Measurements from ENCODE around the gene ZNF75A.
A peak's percentile ranks its signal among the peaks of the same experiment; 100 is the strongest.

Gene ZNF75A

GRCh38 chr16:3266873-3267537 lies 38.3 kb upstream of the ZNF75A start (continued):
- TF ChIP-seq ZSCAN4 (tag by site-specific recombination; IDR thresholded peaks at IDR 0.05): peak; percentile 83
- TF ChIP-seq ZBTB11 (tag by site-specific recombination; conservative IDR thresholded peaks at IDR 0.05; ENCODE audit: low read depth): no peak
- no peak for TF ChIP-seq RBAK (tag by site-specific recombination; IDR thresholded peaks at IDR 0.05)

- CTCF ChIA-PET: interaction anchor here (2.1 to 3.0 kb wide), 2 partner anchors 9 to 14 kb away, joined by 25 to 35 read pairs; partner anchors contain the start of gene ZNF263
- POLR2A ChIA-PET: interaction anchor here (0.6 to 2.8 kb wide), 2 partner anchors 14 to 39 kb away, joined by 3 to 16 read pairs; partner anchors contain the start of gene ZNF263
- Histone ChIP-seq H3K36me3 (ENCODE audit: control insufficient read depth in 2 of 2, insufficient read depth in 1 of 2, low read length in 2 of 2) (no peaks in the 10 kb centered on the region), H3K9me3 (ENCODE audit: control insufficient read depth, insufficient read depth, low read depth, low read length) (no peaks in the 10 kb centered on the region), H3K4me3 (ENCODE audit: low read depth, low read length) (no peak overlapping the region), H3K27ac (ENCODE audit: extremely low read depth, low read depth, low read length) (no peak overlapping the region), H3K4me1 (ENCODE audit: control insufficient read depth, insufficient read depth, low read length) (no peaks in the 10 kb centered on the region)
- TF ChIP-seq ZNF239 (tag by site-specific recombination; IDR thresholded peaks at IDR 0.05) (no peak), ZNF404 (tag by site-specific recombination; IDR thresholded peaks at IDR 0.05) (no peak), ZNF701 (tag by site-specific recombination; IDR thresholded peaks at IDR 0.05) (no peak), ZNF596 (tag by site-specific recombination; IDR thresholded peaks at IDR 0.05) (no peak), ZNF140 (tag by site-specific recombination; IDR thresholded peaks at IDR 0.05) (no peak), KLF8 (tag by site-specific recombination; IDR thresholded peaks at IDR 0.05) (no peak), ZNF184 (tag by site-specific recombination; IDR thresholded peaks at IDR 0.05) (no peak), ZNF362 (tag by site-specific recombination; IDR thresholded peaks at IDR 0.05) (no peak), ZNF626 (tag by site-specific recombination; IDR thresholded peaks at IDR 0.05) (no peak), ZNF792 (tag by site-specific recombination; IDR thresholded peaks at IDR 0.05) (no peak), ZBTB21 (tag by site-specific recombination; IDR thresholded peaks at IDR 0.05) (no peak), ZNF449 (tag by site-specific recombination; IDR thresholded peaks at IDR 0.05) (no peak)
- TF ChIP-seq, protein P1, sequence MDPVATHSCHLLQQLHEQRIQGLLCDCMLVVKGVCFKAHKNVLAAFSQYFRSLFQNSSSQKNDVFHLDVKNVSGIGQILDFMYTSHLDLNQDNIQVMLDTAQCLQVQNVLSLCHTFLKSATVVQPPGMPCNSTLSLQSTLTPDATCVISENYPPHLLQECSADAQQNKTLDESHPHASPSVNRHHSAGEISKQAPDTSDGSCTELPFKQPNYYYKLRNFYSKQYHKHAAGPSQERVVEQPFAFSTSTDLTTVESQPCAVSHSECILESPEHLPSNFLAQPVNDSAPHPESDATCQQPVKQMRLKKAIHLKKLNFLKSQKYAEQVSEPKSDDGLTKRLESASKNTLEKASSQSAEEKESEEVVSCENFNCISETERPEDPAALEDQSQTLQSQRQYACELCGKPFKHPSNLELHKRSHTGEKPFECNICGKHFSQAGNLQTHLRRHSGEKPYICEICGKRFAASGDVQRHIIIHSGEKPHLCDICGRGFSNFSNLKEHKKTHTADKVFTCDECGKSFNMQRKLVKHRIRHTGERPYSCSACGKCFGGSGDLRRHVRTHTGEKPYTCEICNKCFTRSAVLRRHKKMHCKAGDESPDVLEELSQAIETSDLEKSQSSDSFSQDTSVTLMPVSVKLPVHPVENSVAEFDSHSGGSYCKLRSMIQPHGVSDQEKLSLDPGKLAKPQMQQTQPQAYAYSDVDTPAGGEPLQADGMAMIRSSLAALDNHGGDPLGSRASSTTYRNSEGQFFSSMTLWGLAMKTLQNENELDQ (tag by site-specific recombination; IDR thresholded peaks at IDR 0.05; ENCODE audit: low read depth): no peak
- TF ChIP-seq, protein P2, sequence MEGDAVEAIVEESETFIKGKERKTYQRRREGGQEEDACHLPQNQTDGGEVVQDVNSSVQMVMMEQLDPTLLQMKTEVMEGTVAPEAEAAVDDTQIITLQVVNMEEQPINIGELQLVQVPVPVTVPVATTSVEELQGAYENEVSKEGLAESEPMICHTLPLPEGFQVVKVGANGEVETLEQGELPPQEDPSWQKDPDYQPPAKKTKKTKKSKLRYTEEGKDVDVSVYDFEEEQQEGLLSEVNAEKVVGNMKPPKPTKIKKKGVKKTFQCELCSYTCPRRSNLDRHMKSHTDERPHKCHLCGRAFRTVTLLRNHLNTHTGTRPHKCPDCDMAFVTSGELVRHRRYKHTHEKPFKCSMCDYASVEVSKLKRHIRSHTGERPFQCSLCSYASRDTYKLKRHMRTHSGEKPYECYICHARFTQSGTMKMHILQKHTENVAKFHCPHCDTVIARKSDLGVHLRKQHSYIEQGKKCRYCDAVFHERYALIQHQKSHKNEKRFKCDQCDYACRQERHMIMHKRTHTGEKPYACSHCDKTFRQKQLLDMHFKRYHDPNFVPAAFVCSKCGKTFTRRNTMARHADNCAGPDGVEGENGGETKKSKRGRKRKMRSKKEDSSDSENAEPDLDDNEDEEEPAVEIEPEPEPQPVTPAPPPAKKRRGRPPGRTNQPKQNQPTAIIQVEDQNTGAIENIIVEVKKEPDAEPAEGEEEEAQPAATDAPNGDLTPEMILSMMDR (tag by site-specific recombination; IDR thresholded peaks at IDR 0.05): no peak
- TF ChIP-seq, protein P3, sequence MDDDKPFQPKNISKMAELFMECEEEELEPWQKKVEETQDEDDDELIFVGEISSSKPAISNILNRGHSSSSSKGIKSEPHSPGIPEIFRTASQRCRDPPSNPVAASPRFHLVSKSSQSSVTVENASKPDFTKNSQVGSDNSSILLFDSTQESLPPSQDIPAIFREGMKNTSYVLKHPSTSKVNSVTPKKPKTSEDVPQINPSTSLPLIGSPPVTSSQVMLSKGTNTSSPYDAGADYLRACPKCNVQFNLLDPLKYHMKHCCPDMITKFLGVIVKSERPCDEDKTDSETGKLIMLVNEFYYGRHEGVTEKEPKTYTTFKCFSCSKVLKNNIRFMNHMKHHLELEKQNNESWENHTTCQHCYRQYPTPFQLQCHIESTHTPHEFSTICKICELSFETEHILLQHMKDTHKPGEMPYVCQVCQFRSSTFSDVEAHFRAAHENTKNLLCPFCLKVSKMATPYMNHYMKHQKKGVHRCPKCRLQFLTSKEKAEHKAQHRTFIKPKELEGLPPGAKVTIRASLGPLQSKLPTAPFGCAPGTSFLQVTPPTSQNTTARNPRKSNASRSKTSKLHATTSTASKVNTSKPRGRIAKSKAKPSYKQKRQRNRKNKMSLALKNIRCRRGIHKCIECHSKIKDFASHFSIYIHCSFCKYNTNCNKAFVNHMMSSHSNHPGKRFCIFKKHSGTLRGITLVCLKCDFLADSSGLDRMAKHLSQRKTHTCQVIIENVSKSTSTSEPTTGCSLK (tag by site-specific recombination; IDR thresholded peaks at IDR 0.05): no peak
Observed at GRCh38 chr16:3268294-3268693, 37.0 kb upstream of the ZNF75A start.

Data from HEK293 (cell line).